Heart left ventricle (tissue), 16 donors: ENCODE data around the gene ARHGAP19. TPM values are rescaled to one million over a fixed set of nuclear protein-coding genes. Genes with fewer than 3 reads are reported as not detected.

Experiments
- ATAC-seq, 4 donors: fragments of 200-7000 bp; cut with Tn5 transposase; one replicate each; pipeline ENCODE4 v1.9.1; 2020 to 2022; ENCODE audit warnings: moderate library complexity in 4 of 4, mild to moderate bottlenecking in 3 of 4, moderate number of reproducible peaks in 1 of 4
- DNase-seq, 5 donors: peaks; one replicate each; pipeline ENCODE4 v3.0.0-alpha.2; 2020
- H3K27ac ChIP-seq, 12 donors: fragments of 200-600 bp; sonication (generic) in 4 of 12; one replicate each; pipeline versions ENCODE4 v1.5.0 to v1.8.0; 2016 to 2022; ENCODE audit warnings: mild to moderate bottlenecking in 2 of 12
- H3K27me3 ChIP-seq, 9 donors: fragments of 200-600 bp; sonication (generic) in 2 of 9; one replicate each; pipeline versions ENCODE4 v1.5.1 to v1.8.0; 2016 to 2022; ENCODE audit warnings: mild to moderate bottlenecking in 3 of 9
- H3K36me3 ChIP-seq, 9 donors: fragments of 200-600 bp; sonication (generic) in 2 of 9; one replicate each; pipeline versions ENCODE4 v1.5.0 to v1.8.0; 2018 to 2022; ENCODE audit warnings: mild to moderate bottlenecking in 2 of 9
- H3K4me1 ChIP-seq, 12 donors: fragments of 200-600 bp; sonication (generic) in 4 of 12; one replicate each; pipeline versions ENCODE4 v1.5.0 to v1.8.0; 2016 to 2022; ENCODE audit warnings: mild to moderate bottlenecking in 3 of 12
- H3K4me3 ChIP-seq, 12 donors: fragments of 200-600 bp; sonication (generic) in 4 of 12; one replicate each; pipeline versions ENCODE4 v1.5.0 to v1.8.0; 2017 to 2022; ENCODE audit warnings: mild to moderate bottlenecking in 9 of 12, moderate library complexity in 4 of 12
- H3K9me3 ChIP-seq, 12 donors: fragments of 200-600 bp; sonication (generic) in 4 of 12; one replicate each; pipeline versions ENCODE4 v1.5.0 to v1.8.0; 2016 to 2022; ENCODE audit warnings: mild to moderate bottlenecking in 1 of 12
- CTCF ChIP-seq, 12 donors: fragments of 200-600 bp; sonication (generic) in 4 of 12; IDR thresholded peaks; one replicate each; pipeline versions ENCODE4 v1.5.0 to v1.8.0; 2018 to 2022; ENCODE audit warnings: antibody characterized with exemption in 12 of 12, mild to moderate bottlenecking in 5 of 12
- POLR2A ChIP-seq, 2 donors: fragments of 450-650 bp; IDR thresholded peaks; one replicate each; pipeline ENCODE4 v1.6.1; 2017; ENCODE audit warnings: antibody characterized with exemption in 2 of 2, mild to moderate bottlenecking in 2 of 2, moderate library complexity in 2 of 2
- WGBS, 4 donors: extraction: QIAGEN DNeasy Blood & Tissue Kit in 2 of 4; methylation state at CpG; one replicate each; pipeline versions ENCODE4 v1.1.5 to v1.1.7; 2013 to 2018; 5-methylcytosine and 5-hydroxymethylcytosine counted together
- intact Hi-C, 10 donors: fragments of 100-400 bp; cut with DNase I; formaldehyde crosslinking; loops; one replicate each; pipeline versions ENCODE4 v1.11.1 to v1.14.2; 2022
- polyA plus RNA-seq, 2 donors: library from polyadenylated mRNA; stranded (reverse); fragments of 200-250 nt; gene quantifications; one replicate each; pipeline ENCODE4 v1.2.3, GENCODE V29; 2013
- total RNA-seq, 9 donors: library from RNA; depleted of rRNA in 2 of 9; stranded (reverse); fragments of >200 nt in 2 of 9; fragmentation: NEBNext Ultra II Directional in 3 of 9; extraction: Animal tissue kit (Norgen Biotek cat#: 25700) in 3 of 9; gene quantifications; one replicate each; pipeline versions ENCODE4 v1.1.0 to v1.2.4, GENCODE V29; 2016 to 2023
- donor health status: ischemic (EF 13 %, LVEDD 7.1; RV severe dilation, severe dysfunction).
- donor health status: healthy with polysubstance abuse.
- donor health status: DM: no; HTN: yes; CAD: no.
- donor health status: DM: no; HTN: no; CAD: no.
- donor health status: ischemic (EF 25% LVEDD 6.9; RV normal size, moderate dysfunction).
- donor health status: ischemic (EF 25% LVEDD 5.7; RV mildly dilated, moderate dysfunction).
- donor health status: healthy.
- donor health status: DM: yes; HTN: yes; CAD: no.
- donor health status: ischemic (EF 35%, LVEDD 5.7; RV mildly dilated, moderate dysfunction).
- donor health status: nonischemic (EF 11% LVEDD 7.7; RV severe dilation, severe dysfunction).
- donor health status: DM: yes; HTN: yes; CAD: no.
- donor health status: PGD.
- donor health status: ischemic (EF 29% LVEDD 5.4; RV normal size, mild dysfunction).
- donor health status: nonischemic (EF 23%, LVEDD 6.1; RV moderate dilation, normal function).

Gene ARHGAP19
- total and polyA plus RNA-seq, 11 donors = 1.1 to 7.4 (median 4.0) TPM

- TF ChIP-seq CTCF (IDR thresholded peaks at IDR 0.05) = no peak
- peak in 1 of 2 donors; percentile 83 for TF ChIP-seq POLR2A (IDR thresholded peaks at IDR 0.05)
- Histone ChIP-seq H3K27me3 (no peaks in the 10 kb centered on the region), H3K4me1 (peaks cover 2 to 68% (median 38%) of the 10 kb centered on the region in 12 donors), H3K4me3 (peak within 1 kb of the TSS; percentile 67 to 100 (median 90)), H3K27ac (peak within 1 kb of the TSS; percentile 88 to 99 (median 95)), H3K9me3 (no peaks in the 10 kb centered on the region), H3K36me3 (peaks cover 0 to 6% (median 3%) of the 10 kb centered on the region in 9 donors)
- ATAC-seq = peak; percentile 94 to 97 (median 96)
- WGBS, 4 donors = 0 to 1% (median 1%) methylated on average over 33 to 103 of the region's 103 CpGs
- intact Hi-C loops = loop anchor here in 9 of 10 donors (1.0 to 5.0 kb wide), 7 partner anchors 14 to 68 kb away; partner anchors contain the start of genes ARHGAP19 (in 5 of the 9) and RRP12 (in 1 of the 9)
- peak; percentile 93 to 96 (median 94) for DNase-seq
Measured at GRCh38 chr10:97334370-97335175, 42.1 kb upstream of the ARHGAP19 start, which contains the start of gene FRAT2. FRAT2 (minus strand) TSS chr10:97334729; CDS start chr10:97334572, 157 bp downstream.

GRCh38 chr10:97333601-97334369, 41.3 kb upstream of the ARHGAP19 start:
- no peaks in the 10 kb centered on the region for H3K9me3 ChIP-seq
- H3K4me3 ChIP-seq = peak overlapping the region; percentile 67 to 100 (median 90)
- intact Hi-C loops = loop anchor here (1.0 to 5.0 kb wide), 8 partner anchors 13 to 56 kb away; partner anchors contain the start of genes ARHGAP19 (in 5 of the 10) and FRAT1 (in 4 of the 10)
- peaks cover 0 to 13% (median 7%) of the 10 kb centered on the region in 9 donors for H3K36me3 ChIP-seq
- peaks cover 2 to 76% (median 38%) of the 10 kb centered on the region in 12 donors for H3K4me1 ChIP-seq
- TF ChIP-seq POLR2A (IDR thresholded peaks at IDR 0.05) (no peak), CTCF (IDR thresholded peaks at IDR 0.05) (no peak)
- ATAC-seq (peak in 3 of 4 donors; percentile 19 to 36 (median 23)), DNase-seq (peak; percentile 41 to 81 (median 64))
- no peaks in the 10 kb centered on the region for H3K27me3 ChIP-seq
- WGBS, 4 donors = 0 to 1% (median 0%) methylated on average over 15 to 89 of the region's 89 CpGs
- H3K27ac ChIP-seq = peak overlapping the region; percentile 88 to 99 (median 95)

GRCh38 chr10:97333351-97333600, 40.8 kb upstream of the ARHGAP19 start:
- peaks cover 2 to 80% (median 38%) of the 10 kb centered on the region in 12 donors for H3K4me1 ChIP-seq
- DNase-seq (no peak), ATAC-seq (peak in 1 of 4 donors; percentile 0)
- peak overlapping the region; percentile 85 to 97 (median 94) for H3K27ac ChIP-seq
- intact Hi-C loops = loop anchor here in 9 of 10 donors (1.0 to 5.0 kb wide), 6 partner anchors 14 to 56 kb away; partner anchors contain the start of genes ARHGAP19 (in 4 of the 9) and FRAT1 (in 4 of the 9)
- peak overlapping the region; percentile 67 to 100 (median 90) for H3K4me3 ChIP-seq
- no peaks in the 10 kb centered on the region for H3K27me3 ChIP-seq
- H3K36me3 ChIP-seq = peaks cover 0 to 18% (median 12%) of the 10 kb centered on the region in 9 donors
- TF ChIP-seq POLR2A (IDR thresholded peaks at IDR 0.05) = no peak
- TF ChIP-seq CTCF (IDR thresholded peaks at IDR 0.05) = no peak
- H3K9me3 ChIP-seq = no peaks in the 10 kb centered on the region
- WGBS, 4 donors = 0 to 3% (median 1%) methylated on average over 7 of the region's 7 CpGs
